Caco-2 (cell line): ENCODE measurements around the gene CLK2. TPM values are rescaled to one million over a fixed set of nuclear protein-coding genes. Genes with fewer than 3 reads are reported as not detected.

Experiments
- BruUV-seq: library from RNA; stranded (reverse); fragments of 400-500 nt; replicated peaks from 2 replicates; lab custom pipeline; 2021; lab: Mats Ljungman, UMichigan
- CTCF ChIA-PET: fragments of 300-600 bp; sonication (Branson Sonifier 250); formaldehyde crosslinking; loops from one replicate; lab custom pipeline; 2022; ENCODE audit warnings: antibody characterized with exemption; lab: Charles Lee
- POLR2A ChIA-PET: fragments of 300-600 bp; sonication (Branson Sonifier 250); formaldehyde crosslinking; loops from one replicate; lab custom pipeline; 2022; ENCODE audit warnings: antibody characterized with exemption; lab: Charles Lee
- DNase-seq, 2 experiments: peaks; one replicate each; pipeline versions ENCODE4 v3.0.0 to v3.0.0-alpha.2; 2020 to 2022
- H3K27me3 ChIP-seq: replicated peaks from 2 replicates; pipeline ENCODE4 v1.6.0; 2011; ENCODE audit warnings: low read length; ENCODE audit not compliant: control insufficient read depth, insufficient read depth
- H3K36me3 ChIP-seq: 2 replicates; pipeline ENCODE4 v1.5.1; 2011; ENCODE audit warnings: low read length; ENCODE audit not compliant: control insufficient read depth, insufficient read depth
- H3K4me1 ChIP-seq: fragments of 250-450 bp; sonication (Bioruptor Pico); 2 replicates; pipeline ENCODE4 v1.5.1; 2020; ENCODE audit warnings: mild to moderate bottlenecking
- H3K4me3 ChIP-seq: 2 replicates; pipeline ENCODE4 v1.5.1; 2011; ENCODE audit warnings: low read depth, mild to moderate bottlenecking, control low read depth, low read length
- H3K9me3 ChIP-seq: fragments of 250-450 bp; sonication (Bioruptor Pico); 2 replicates; pipeline ENCODE4 v1.5.1; 2020; ENCODE audit warnings: mild to moderate bottlenecking, moderate library complexity
- H3K27ac Mint-ChIP-seq: one replicate; pipeline ENCODE4 v1.8.0; 2022; ENCODE audit warnings: mixed read lengths; ENCODE audit not compliant: unreplicated experiment
- H3K27me3 Mint-ChIP-seq: one replicate; pipeline ENCODE4 v1.8.0; 2022; ENCODE audit warnings: mixed read lengths; ENCODE audit not compliant: insufficient read depth, unreplicated experiment
- H3K36me3 Mint-ChIP-seq: one replicate; pipeline ENCODE4 v1.8.0; 2022; ENCODE audit warnings: mild to moderate bottlenecking, mixed read lengths; ENCODE audit not compliant: insufficient read depth, unreplicated experiment
- H3K4me1 Mint-ChIP-seq: one replicate; pipeline ENCODE4 v1.8.0; 2022; ENCODE audit warnings: low read depth, mixed read lengths; ENCODE audit not compliant: unreplicated experiment
- H3K4me3 Mint-ChIP-seq: one replicate; pipeline ENCODE4 v1.8.0; 2022; ENCODE audit warnings: mild to moderate bottlenecking, moderate library complexity, mixed read lengths; ENCODE audit not compliant: unreplicated experiment
- H3K9me3 Mint-ChIP-seq: one replicate; pipeline ENCODE4 v1.8.0; 2022; ENCODE audit warnings: mixed read lengths; ENCODE audit not compliant: unreplicated experiment
- CTCF ChIP-seq, 2 experiments: fragments of 200-600 bp in 1 of 2; IDR thresholded peaks; 1 replicate in 1 of 2; 2 replicates in 1 of 2; pipeline versions ENCODE4 v1.5.1 to v1.8.0; 2011 to 2022; ENCODE audit warnings: antibody characterized with exemption in 1 of 2, control low read depth in 1 of 2, inconsistent platforms in 1 of 2, low read depth in 1 of 2, low read length in 1 of 2, mild to moderate bottlenecking in 1 of 2, moderate library complexity in 1 of 2; ENCODE audit not compliant: insufficient read depth in 1 of 2, severe bottlenecking in 1 of 2, unreplicated experiment in 1 of 2
- intact Hi-C: fragments of 100-400 bp; cut with micrococcal nuclease; formaldehyde crosslinking; loops from one replicate; pipeline ENCODE4 v1.10.0; 2022; ENCODE audit not compliant: unreplicated experiment
- total RNA-seq: library from RNA; stranded (reverse); gene quantifications from 2 replicates; pipeline ENCODE4 v1.2.3, GENCODE V29; 2022

Gene CLK2
- total RNA-seq, 1 experiment from 2014 or later: 57.5 TPM

GRCh38 chr1:155284476-155284875 lies 11.2 kb upstream of the CLK2 start:
- intact Hi-C loops: no loop called here
- no TSS peak for BruUV-seq
- no peak for DNase-seq
- Histone ChIP-seq H3K36me3 (peaks cover 2% of the 10 kb centered on the region; the same call in 1 of the 2 replicates), H3K9me3 (no peaks in the 10 kb centered on the region), H3K4me1 (peaks cover 4% of the 10 kb centered on the region; the same call in 1 of the 2 replicates), H3K27me3 (no peaks in the 10 kb centered on the region), H3K4me3 (no peak overlapping the region)
- Mint-ChIP-seq H3K27ac (no peak overlapping the region), H3K9me3 (no peaks in the 10 kb centered on the region), H3K4me3 (no peak overlapping the region), H3K36me3 (peaks cover 9% of the 10 kb centered on the region), H3K27me3 (no peaks in the 10 kb centered on the region), H3K4me1 (no peaks in the 10 kb centered on the region)
- POLR2A ChIA-PET: no interaction called here
- no peak for TF ChIP-seq CTCF (IDR thresholded peaks at IDR 0.05; ENCODE audit: insufficient read depth in 1 of 2, low read depth in 1 of 2, low read length in 1 of 2, severe bottlenecking in 1 of 2, unreplicated experiment in 1 of 2)
- CTCF ChIA-PET: no interaction called here

GRCh38 chr1:155282488-155283091 lies 9.3 kb upstream of the CLK2 start:
- CTCF ChIA-PET: no interaction called here
- Mint-ChIP-seq H3K9me3 (no peaks in the 10 kb centered on the region), H3K36me3 (peaks cover 13% of the 10 kb centered on the region), H3K4me1 (peaks cover 7% of the 10 kb centered on the region), H3K27ac (no peak overlapping the region), H3K27me3 (no peaks in the 10 kb centered on the region), H3K4me3 (no peak overlapping the region)
- H3K36me3 ChIP-seq: peaks cover 2% of the 10 kb centered on the region; the same call in 1 of the 2 replicates
- peaks cover 4% of the 10 kb centered on the region; the same call in 1 of the 2 replicates for H3K4me1 ChIP-seq
- DNase-seq: no peak
- H3K27me3 ChIP-seq: no peaks in the 10 kb centered on the region
- no peak for TF ChIP-seq CTCF (IDR thresholded peaks at IDR 0.05; ENCODE audit: insufficient read depth in 1 of 2, low read depth in 1 of 2, low read length in 1 of 2, severe bottlenecking in 1 of 2, unreplicated experiment in 1 of 2)
- POLR2A ChIA-PET: no interaction called here
- H3K9me3 ChIP-seq: no peaks in the 10 kb centered on the region
- BruUV-seq: no TSS peak
- intact Hi-C loops: no loop called here
- no peak overlapping the region for H3K4me3 ChIP-seq

GRCh38 chr1:155279268-155279667 lies 6.0 kb upstream of the CLK2 start:
- POLR2A ChIA-PET: no interaction called here
- Mint-ChIP-seq H3K27ac (no peak overlapping the region), H3K27me3 (no peaks in the 10 kb centered on the region), H3K9me3 (no peaks in the 10 kb centered on the region), H3K4me1 (peaks cover 17% of the 10 kb centered on the region), H3K36me3 (peaks cover 22% of the 10 kb centered on the region), H3K4me3 (no peak overlapping the region)
- CTCF ChIA-PET: interaction anchor here (1.4 kb wide), 1 partner anchor 44 kb away, joined by 20 read pairs; no protein-coding TSS in a partner anchor
- 0 out of 2 replicates have a peak, but pooled peaks cover 4% of the 10 kb centered on the region for H3K4me1 ChIP-seq
- no peak overlapping the region for H3K4me3 ChIP-seq
- H3K9me3 ChIP-seq: no peaks in the 10 kb centered on the region
- DNase-seq: no peak
- no peak for TF ChIP-seq CTCF (IDR thresholded peaks at IDR 0.05; ENCODE audit: insufficient read depth in 1 of 2, low read depth in 1 of 2, low read length in 1 of 2, severe bottlenecking in 1 of 2, unreplicated experiment in 1 of 2)
- intact Hi-C loops: no loop called here
- BruUV-seq: no TSS peak
- peaks cover 2% of the 10 kb centered on the region; the same call in 1 of the 2 replicates for H3K36me3 ChIP-seq
- H3K27me3 ChIP-seq: no peaks in the 10 kb centered on the region
